ENCODE measurements around the gene REG3G.

DNA sequence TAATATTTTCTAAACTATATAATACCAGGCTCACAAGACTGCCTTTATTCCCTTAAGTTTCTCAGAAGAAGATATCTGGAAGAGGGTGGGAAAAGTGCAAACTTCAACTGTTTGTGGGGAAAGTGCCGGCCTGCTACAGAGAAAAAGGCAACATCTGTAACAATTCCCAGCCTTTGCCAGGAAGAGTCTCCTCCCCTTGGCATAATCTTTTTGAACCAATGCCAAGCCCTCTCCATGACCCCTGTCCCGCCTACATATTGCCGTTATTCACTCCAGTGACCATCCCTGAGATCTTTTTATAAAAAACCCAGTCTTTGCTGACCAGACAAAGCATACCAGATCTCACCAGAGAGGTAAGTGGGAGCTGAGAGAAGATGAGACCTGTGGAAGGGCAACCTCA lies at the start of gene REG3G:
- TF ChIP-seq, protein P1, sequence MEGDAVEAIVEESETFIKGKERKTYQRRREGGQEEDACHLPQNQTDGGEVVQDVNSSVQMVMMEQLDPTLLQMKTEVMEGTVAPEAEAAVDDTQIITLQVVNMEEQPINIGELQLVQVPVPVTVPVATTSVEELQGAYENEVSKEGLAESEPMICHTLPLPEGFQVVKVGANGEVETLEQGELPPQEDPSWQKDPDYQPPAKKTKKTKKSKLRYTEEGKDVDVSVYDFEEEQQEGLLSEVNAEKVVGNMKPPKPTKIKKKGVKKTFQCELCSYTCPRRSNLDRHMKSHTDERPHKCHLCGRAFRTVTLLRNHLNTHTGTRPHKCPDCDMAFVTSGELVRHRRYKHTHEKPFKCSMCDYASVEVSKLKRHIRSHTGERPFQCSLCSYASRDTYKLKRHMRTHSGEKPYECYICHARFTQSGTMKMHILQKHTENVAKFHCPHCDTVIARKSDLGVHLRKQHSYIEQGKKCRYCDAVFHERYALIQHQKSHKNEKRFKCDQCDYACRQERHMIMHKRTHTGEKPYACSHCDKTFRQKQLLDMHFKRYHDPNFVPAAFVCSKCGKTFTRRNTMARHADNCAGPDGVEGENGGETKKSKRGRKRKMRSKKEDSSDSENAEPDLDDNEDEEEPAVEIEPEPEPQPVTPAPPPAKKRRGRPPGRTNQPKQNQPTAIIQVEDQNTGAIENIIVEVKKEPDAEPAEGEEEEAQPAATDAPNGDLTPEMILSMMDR (conservative IDR thresholded peaks at IDR 0.05 in 1 of 2, IDR thresholded peaks at IDR 0.05 in 1 of 2; ENCODE audit: low read depth in 1 of 2, low read length in 2 of 2) = no peak
- TF ChIP-seq EZH2 (IDR thresholded peaks at IDR 0.05; ENCODE audit: low read length, missing control alignments) = no peak

Measured in fibroblast of lung (primary cell).